ENCODE data around the gene CCDC186.

Gene CCDC186

GRCh38 chr10:114212153-114212552 lies 38.1 kb upstream of the CCDC186 start:
- no peak overlapping the region for H3K27ac ChIP-seq
- H3K79me2 ChIP-seq, result no peaks in the 10 kb centered on the region
- no peak overlapping the region for H3K4me3 ChIP-seq (ENCODE audit: low read depth, low read length)
- no peaks in the 10 kb centered on the region for H3K4me1 ChIP-seq
- H2AFZ ChIP-seq, result no peak overlapping the region
- H3K9ac ChIP-seq, result no peak overlapping the region
- TF ChIP-seq, protein P1, sequence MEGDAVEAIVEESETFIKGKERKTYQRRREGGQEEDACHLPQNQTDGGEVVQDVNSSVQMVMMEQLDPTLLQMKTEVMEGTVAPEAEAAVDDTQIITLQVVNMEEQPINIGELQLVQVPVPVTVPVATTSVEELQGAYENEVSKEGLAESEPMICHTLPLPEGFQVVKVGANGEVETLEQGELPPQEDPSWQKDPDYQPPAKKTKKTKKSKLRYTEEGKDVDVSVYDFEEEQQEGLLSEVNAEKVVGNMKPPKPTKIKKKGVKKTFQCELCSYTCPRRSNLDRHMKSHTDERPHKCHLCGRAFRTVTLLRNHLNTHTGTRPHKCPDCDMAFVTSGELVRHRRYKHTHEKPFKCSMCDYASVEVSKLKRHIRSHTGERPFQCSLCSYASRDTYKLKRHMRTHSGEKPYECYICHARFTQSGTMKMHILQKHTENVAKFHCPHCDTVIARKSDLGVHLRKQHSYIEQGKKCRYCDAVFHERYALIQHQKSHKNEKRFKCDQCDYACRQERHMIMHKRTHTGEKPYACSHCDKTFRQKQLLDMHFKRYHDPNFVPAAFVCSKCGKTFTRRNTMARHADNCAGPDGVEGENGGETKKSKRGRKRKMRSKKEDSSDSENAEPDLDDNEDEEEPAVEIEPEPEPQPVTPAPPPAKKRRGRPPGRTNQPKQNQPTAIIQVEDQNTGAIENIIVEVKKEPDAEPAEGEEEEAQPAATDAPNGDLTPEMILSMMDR (IDR thresholded peaks at IDR 0.05), result no peak
- no peak overlapping the region for H3K4me2 ChIP-seq (ENCODE audit: low read length)
- no peaks in the 10 kb centered on the region for H3K36me3 ChIP-seq (ENCODE audit: control insufficient read depth, insufficient read depth, low read length)
- no peaks in the 10 kb centered on the region for H3K27me3 ChIP-seq (ENCODE audit: control insufficient read depth, insufficient read depth, low read length)
- no peaks in the 10 kb centered on the region for H3K9me3 ChIP-seq (ENCODE audit: control insufficient read depth, low read length)

- Histone ChIP-seq H3K36me3 (ENCODE audit: control insufficient read depth, insufficient read depth, low read length) (no peaks in the 10 kb centered on the region), H2AFZ (no peak overlapping the region)
- TF ChIP-seq, protein P1 (IDR thresholded peaks at IDR 0.05), result no peak
These were observed 34.3 kb upstream of the CCDC186 start for GRCh38 chr10:114208351-114208750.

GRCh38 chr10:114207349-114207748 lies 33.3 kb upstream of the CCDC186 start:
- Histone ChIP-seq H3K27ac (no peak overlapping the region), H2AFZ (no peak overlapping the region), H3K27me3 (ENCODE audit: control insufficient read depth, insufficient read depth, low read length) (no peaks in the 10 kb centered on the region), H3K9ac (no peak overlapping the region), H3K9me3 (ENCODE audit: control insufficient read depth, low read length) (no peaks in the 10 kb centered on the region), H3K4me3 (ENCODE audit: low read depth, low read length) (no peak overlapping the region), H3K4me1 (no peaks in the 10 kb centered on the region), H3K36me3 (ENCODE audit: control insufficient read depth, insufficient read depth, low read length) (no peaks in the 10 kb centered on the region), H3K79me2 (no peaks in the 10 kb centered on the region), H3K4me2 (ENCODE audit: low read length) (no peak overlapping the region)
- TF ChIP-seq, protein P1 (IDR thresholded peaks at IDR 0.05), result no peak

More at GRCh38 chr10:114208351-114208750, 34.3 kb upstream of the CCDC186 start:
- H3K27me3 ChIP-seq (ENCODE audit: control insufficient read depth, insufficient read depth, low read length), result no peaks in the 10 kb centered on the region
- H3K4me1 ChIP-seq, result no peaks in the 10 kb centered on the region
- H3K4me3 ChIP-seq (ENCODE audit: low read depth, low read length), result no peak overlapping the region
- H3K27ac ChIP-seq, result no peak overlapping the region
- H3K9me3 ChIP-seq (ENCODE audit: control insufficient read depth, low read length), result no peaks in the 10 kb centered on the region
- no peak overlapping the region for H3K4me2 ChIP-seq (ENCODE audit: low read length)
- no peak overlapping the region for H3K9ac ChIP-seq
- H3K79me2 ChIP-seq, result no peaks in the 10 kb centered on the region

DNA sequence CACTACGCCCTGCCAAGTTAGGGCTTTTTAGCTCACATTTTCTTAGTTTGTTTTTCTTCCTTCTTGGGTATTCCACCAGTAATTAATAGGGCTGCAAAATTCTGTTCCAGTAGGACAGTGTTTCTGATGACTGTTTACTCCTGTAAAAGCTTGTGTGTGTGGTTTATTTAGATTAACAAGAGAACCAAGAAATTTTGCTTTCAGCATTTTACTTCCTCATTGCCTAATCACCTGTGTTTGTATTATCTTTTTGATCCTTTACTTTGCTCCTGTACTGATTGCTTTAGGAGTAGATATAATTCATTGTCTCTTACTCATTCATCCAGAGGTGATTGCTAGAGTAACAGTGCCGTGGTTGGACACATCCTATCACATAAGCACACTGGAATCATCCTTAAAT lies 32.9 kb upstream of the CCDC186 start:
- Histone ChIP-seq H3K4me3 (ENCODE audit: low read depth, low read length) (no peak overlapping the region), H3K9me3 (ENCODE audit: control insufficient read depth, low read length) (no peaks in the 10 kb centered on the region), H3K27me3 (ENCODE audit: control insufficient read depth, insufficient read depth, low read length) (no peaks in the 10 kb centered on the region), H3K4me2 (ENCODE audit: low read length) (no peak overlapping the region), H3K27ac (no peak overlapping the region), H3K4me1 (no peaks in the 10 kb centered on the region), H3K9ac (no peak overlapping the region), H3K79me2 (no peaks in the 10 kb centered on the region), H3K36me3 (ENCODE audit: control insufficient read depth, insufficient read depth, low read length) (no peaks in the 10 kb centered on the region), H2AFZ (no peak overlapping the region)
- TF ChIP-seq, protein P1 (IDR thresholded peaks at IDR 0.05), result no peak

- Histone ChIP-seq H3K27me3 (ENCODE audit: control insufficient read depth, insufficient read depth, low read length) (no peaks in the 10 kb centered on the region), H3K36me3 (ENCODE audit: control insufficient read depth, insufficient read depth, low read length) (no peaks in the 10 kb centered on the region), H3K4me3 (ENCODE audit: low read depth, low read length) (no peak overlapping the region), H2AFZ (no peak overlapping the region), H3K9me3 (ENCODE audit: control insufficient read depth, low read length) (no peaks in the 10 kb centered on the region), H3K4me2 (ENCODE audit: low read length) (no peak overlapping the region), H3K79me2 (no peaks in the 10 kb centered on the region), H3K4me1 (no peaks in the 10 kb centered on the region), H3K27ac (no peak overlapping the region), H3K9ac (no peak overlapping the region)
- TF ChIP-seq, protein P1 (IDR thresholded peaks at IDR 0.05), result no peak
These were observed 28.8 kb upstream of the CCDC186 start for GRCh38 chr10:114202812-114203211.

All from parathyroid adenoma (tissue), 2 donors.